ENCODE measurements around the gene MCIDAS.

MCIDAS gene

DNA sequence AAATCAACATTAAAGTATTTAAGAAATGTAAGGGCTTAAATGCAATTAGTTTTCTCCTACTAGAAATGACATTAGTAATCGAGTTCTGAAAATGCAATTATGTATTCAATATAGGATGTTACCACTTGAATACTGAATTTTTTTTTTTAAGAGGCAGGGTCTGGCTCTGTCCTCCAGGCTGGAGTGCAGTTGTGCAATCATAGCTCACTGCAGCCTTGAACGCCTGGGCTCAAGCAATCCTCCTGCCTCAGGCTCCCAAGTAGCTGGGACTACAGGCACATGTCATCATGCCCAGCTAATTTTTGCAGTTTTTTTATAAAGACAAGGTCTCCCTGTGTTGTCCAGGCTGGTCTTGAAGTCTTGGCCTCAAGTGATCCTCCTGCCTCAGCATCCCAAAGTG, 55.6 kb downstream of the MCIDAS start:
- no peak overlapping the region for H3K4me3 ChIP-seq (ENCODE audit: low read depth, low read length)
